ENCODE measurements around the gene PALS1.

The PALS1 gene

GRCh38 chr14:67232066-67232465, 9.2 kb upstream of the PALS1 start:
- Histone ChIP-seq H3K27me3 (ENCODE audit: control insufficient read depth, insufficient read depth, low read length) (no peaks in the 10 kb centered on the region), H3K4me3 (ENCODE audit: low read length) (no peak overlapping the region), H3K4me1 (ENCODE audit: control insufficient read depth, low read depth, low read length) (no peaks in the 10 kb centered on the region), H3K9ac (ENCODE audit: low read length) (no peak overlapping the region), H3K9me3 (ENCODE audit: control insufficient read depth, low read depth, low read length) (no peaks in the 10 kb centered on the region), H3K36me3 (ENCODE audit: control insufficient read depth, low read depth, low read length) (no peaks in the 10 kb centered on the region), H3K27ac (ENCODE audit: low read length) (no peak overlapping the region)

- no peaks in the 10 kb centered on the region for H3K36me3 ChIP-seq (ENCODE audit: control insufficient read depth, low read depth, low read length)
- H3K27ac ChIP-seq (ENCODE audit: low read length): no peak overlapping the region
- no peaks in the 10 kb centered on the region for H3K4me1 ChIP-seq (ENCODE audit: control insufficient read depth, low read depth, low read length)
- no peaks in the 10 kb centered on the region for H3K27me3 ChIP-seq (ENCODE audit: control insufficient read depth, insufficient read depth, low read length)
- H3K9ac ChIP-seq (ENCODE audit: low read length): no peak overlapping the region
- H3K4me3 ChIP-seq (ENCODE audit: low read length): no peak overlapping the region
- H3K9me3 ChIP-seq (ENCODE audit: control insufficient read depth, low read depth, low read length): no peaks in the 10 kb centered on the region
These were observed 8.6 kb upstream of the PALS1 start for GRCh38 chr14:67232621-67233020.

GRCh38 chr14:67237591-67237990, 3.6 kb upstream of the PALS1 start:
- H3K4me3 ChIP-seq (ENCODE audit: low read length): no peak overlapping the region
- H3K4me1 ChIP-seq (ENCODE audit: control insufficient read depth, low read depth, low read length): peaks cover under 1% of the 10 kb centered on the region
- H3K9ac ChIP-seq (ENCODE audit: low read length): no peak overlapping the region
- H3K27me3 ChIP-seq (ENCODE audit: control insufficient read depth, insufficient read depth, low read length): peaks cover 27% of the 10 kb centered on the region
- H3K9me3 ChIP-seq (ENCODE audit: control insufficient read depth, low read depth, low read length): no peaks in the 10 kb centered on the region
- H3K36me3 ChIP-seq (ENCODE audit: control insufficient read depth, low read depth, low read length): no peaks in the 10 kb centered on the region
- H3K27ac ChIP-seq (ENCODE audit: low read length): no peak overlapping the region

- Histone ChIP-seq H3K36me3 (ENCODE audit: control insufficient read depth, low read depth, low read length) (no peaks in the 10 kb centered on the region), H3K9me3 (ENCODE audit: control insufficient read depth, low read depth, low read length) (no peaks in the 10 kb centered on the region), H3K27me3 (ENCODE audit: control insufficient read depth, insufficient read depth, low read length) (peaks cover 27% of the 10 kb centered on the region), H3K4me1 (ENCODE audit: control insufficient read depth, low read depth, low read length) (peaks cover 3% of the 10 kb centered on the region), H3K27ac (ENCODE audit: low read length) (no peak overlapping the region), H3K4me3 (ENCODE audit: low read length) (no peak overlapping the region), H3K9ac (ENCODE audit: low read length) (no peak overlapping the region)
These were observed 1.7 kb upstream of the PALS1 start for GRCh38 chr14:67239582-67239981.

- Histone ChIP-seq H3K36me3 (ENCODE audit: control insufficient read depth, low read depth, low read length) (no peaks in the 10 kb centered on the region), H3K4me1 (ENCODE audit: control insufficient read depth, low read depth, low read length) (peaks cover 3% of the 10 kb centered on the region), H3K27ac (ENCODE audit: low read length) (no peak overlapping the region), H3K4me3 (ENCODE audit: low read length) (peak overlapping the region; percentile 67), H3K9me3 (ENCODE audit: control insufficient read depth, low read depth, low read length) (no peaks in the 10 kb centered on the region), H3K9ac (ENCODE audit: low read length) (peak overlapping the region; percentile 71), H3K27me3 (ENCODE audit: control insufficient read depth, insufficient read depth, low read length) (peaks cover 27% of the 10 kb centered on the region)
These were observed 885 bp upstream of the PALS1 start for GRCh38 chr14:67240168-67240932.

GRCh38 chr14:67240978-67241410, 241 bp upstream of the PALS1 start:
- no peak overlapping the region for H3K27ac ChIP-seq (ENCODE audit: low read length)

GRCh38 chr14:67242168-67242420, 859 bp downstream of the PALS1 start:
- H3K9me3 ChIP-seq (ENCODE audit: control insufficient read depth, low read depth, low read length): no peaks in the 10 kb centered on the region
- peak overlapping the region; percentile 78 for H3K27ac ChIP-seq (ENCODE audit: low read length)
- no peaks in the 10 kb centered on the region for H3K36me3 ChIP-seq (ENCODE audit: control insufficient read depth, low read depth, low read length)
- peak overlapping the region; percentile 97 for H3K4me3 ChIP-seq (ENCODE audit: low read length)
- peaks cover 3% of the 10 kb centered on the region for H3K4me1 ChIP-seq (ENCODE audit: control insufficient read depth, low read depth, low read length)
- peaks cover 27% of the 10 kb centered on the region for H3K27me3 ChIP-seq (ENCODE audit: control insufficient read depth, insufficient read depth, low read length)
- peak overlapping the region; percentile 90 for H3K9ac ChIP-seq (ENCODE audit: low read length)

More at GRCh38 chr14:67240978-67241410, 241 bp upstream of the PALS1 start:
- Histone ChIP-seq H3K9me3 (ENCODE audit: control insufficient read depth, low read depth, low read length) (no peaks in the 10 kb centered on the region), H3K4me1 (ENCODE audit: control insufficient read depth, low read depth, low read length) (peaks cover 3% of the 10 kb centered on the region), H3K9ac (ENCODE audit: low read length) (peak overlapping the region; percentile 90), H3K36me3 (ENCODE audit: control insufficient read depth, low read depth, low read length) (no peaks in the 10 kb centered on the region), H3K27me3 (ENCODE audit: control insufficient read depth, insufficient read depth, low read length) (peaks cover 27% of the 10 kb centered on the region), H3K4me3 (ENCODE audit: low read length) (peak overlapping the region; percentile 97)

- peaks cover 5% of the 10 kb centered on the region for H3K27me3 ChIP-seq (ENCODE audit: control insufficient read depth, insufficient read depth, low read length)
- no peaks in the 10 kb centered on the region for H3K9me3 ChIP-seq (ENCODE audit: control insufficient read depth, low read depth, low read length)
- H3K36me3 ChIP-seq (ENCODE audit: control insufficient read depth, low read depth, low read length): no peaks in the 10 kb centered on the region
- H3K9ac ChIP-seq (ENCODE audit: low read length): no peak overlapping the region
- H3K27ac ChIP-seq (ENCODE audit: low read length): no peak overlapping the region
- H3K4me1 ChIP-seq (ENCODE audit: control insufficient read depth, low read depth, low read length): peaks cover 3% of the 10 kb centered on the region
- H3K4me3 ChIP-seq (ENCODE audit: low read length): no peak overlapping the region
These were observed 3.9 kb downstream of the PALS1 start for GRCh38 chr14:67245104-67245503.

GRCh38 chr14:67251573-67252226, 10.5 kb downstream of the PALS1 start:
- Histone ChIP-seq H3K9ac (ENCODE audit: low read length) (no peak overlapping the region), H3K4me3 (ENCODE audit: low read length) (no peak overlapping the region), H3K9me3 (ENCODE audit: control insufficient read depth, low read depth, low read length) (no peaks in the 10 kb centered on the region), H3K4me1 (ENCODE audit: control insufficient read depth, low read depth, low read length) (peaks cover 4% of the 10 kb centered on the region), H3K27ac (ENCODE audit: low read length) (no peak overlapping the region), H3K27me3 (ENCODE audit: control insufficient read depth, insufficient read depth, low read length) (no peaks in the 10 kb centered on the region), H3K36me3 (ENCODE audit: control insufficient read depth, low read depth, low read length) (no peaks in the 10 kb centered on the region)

- Histone ChIP-seq H3K4me1 (ENCODE audit: control insufficient read depth, low read depth, low read length) (peaks cover 4% of the 10 kb centered on the region), H3K4me3 (ENCODE audit: low read length) (no peak overlapping the region)
These were observed 11.9 kb downstream of the PALS1 start for GRCh38 chr14:67253076-67253635.

GRCh38 chr14:67257906-67258305, 16.7 kb downstream of the PALS1 start:
- H3K36me3 ChIP-seq (ENCODE audit: control insufficient read depth, low read depth, low read length): no peaks in the 10 kb centered on the region
- H3K4me1 ChIP-seq (ENCODE audit: control insufficient read depth, low read depth, low read length): peaks cover 9% of the 10 kb centered on the region
- H3K27me3 ChIP-seq (ENCODE audit: control insufficient read depth, insufficient read depth, low read length): no peaks in the 10 kb centered on the region
- H3K9me3 ChIP-seq (ENCODE audit: control insufficient read depth, low read depth, low read length): no peaks in the 10 kb centered on the region
- no peak overlapping the region for H3K9ac ChIP-seq (ENCODE audit: low read length)
- H3K4me3 ChIP-seq (ENCODE audit: low read length): no peak overlapping the region
- no peak overlapping the region for H3K27ac ChIP-seq (ENCODE audit: low read length)

More at GRCh38 chr14:67253076-67253635, 11.9 kb downstream of the PALS1 start:
- H3K9me3 ChIP-seq (ENCODE audit: control insufficient read depth, low read depth, low read length): no peaks in the 10 kb centered on the region
- H3K36me3 ChIP-seq (ENCODE audit: control insufficient read depth, low read depth, low read length): no peaks in the 10 kb centered on the region
- H3K27me3 ChIP-seq (ENCODE audit: control insufficient read depth, insufficient read depth, low read length): no peaks in the 10 kb centered on the region
- H3K27ac ChIP-seq (ENCODE audit: low read length): no peak overlapping the region
- no peak overlapping the region for H3K9ac ChIP-seq (ENCODE audit: low read length)

All from iPS-18a (cell line).